K562 treated with DMSO at 1 percent for 24 hours (cell line): ENCODE measurements around the gene TAF11. TPM values are rescaled to one million over a fixed set of nuclear protein-coding genes. Genes with fewer than 3 reads are reported as not detected.

ENCODE experiments used
- total RNA-seq: library from RNA; unstranded; fragments of 300-600 nt; gene quantifications from 2 replicates; pipeline ENCODE4 v1.2.3, GENCODE V29; 2022; ENCODE audit warnings: low read depth; ENCODE audit not compliant: insufficient read depth

TAF11 gene, protein sequence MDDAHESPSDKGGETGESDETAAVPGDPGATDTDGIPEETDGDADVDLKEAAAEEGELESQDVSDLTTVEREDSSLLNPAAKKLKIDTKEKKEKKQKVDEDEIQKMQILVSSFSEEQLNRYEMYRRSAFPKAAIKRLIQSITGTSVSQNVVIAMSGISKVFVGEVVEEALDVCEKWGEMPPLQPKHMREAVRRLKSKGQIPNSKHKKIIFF
- 38.6 and 40.9 TPM in 2 replicates for total RNA-seq

GRCh38 chr6:34887753-34888513 lies at the start of gene TAF11:
Gene TAF11 (minus strand): TSS chr6:34888042. CDS start chr6:34887957, 85 bp downstream.

DNA sequence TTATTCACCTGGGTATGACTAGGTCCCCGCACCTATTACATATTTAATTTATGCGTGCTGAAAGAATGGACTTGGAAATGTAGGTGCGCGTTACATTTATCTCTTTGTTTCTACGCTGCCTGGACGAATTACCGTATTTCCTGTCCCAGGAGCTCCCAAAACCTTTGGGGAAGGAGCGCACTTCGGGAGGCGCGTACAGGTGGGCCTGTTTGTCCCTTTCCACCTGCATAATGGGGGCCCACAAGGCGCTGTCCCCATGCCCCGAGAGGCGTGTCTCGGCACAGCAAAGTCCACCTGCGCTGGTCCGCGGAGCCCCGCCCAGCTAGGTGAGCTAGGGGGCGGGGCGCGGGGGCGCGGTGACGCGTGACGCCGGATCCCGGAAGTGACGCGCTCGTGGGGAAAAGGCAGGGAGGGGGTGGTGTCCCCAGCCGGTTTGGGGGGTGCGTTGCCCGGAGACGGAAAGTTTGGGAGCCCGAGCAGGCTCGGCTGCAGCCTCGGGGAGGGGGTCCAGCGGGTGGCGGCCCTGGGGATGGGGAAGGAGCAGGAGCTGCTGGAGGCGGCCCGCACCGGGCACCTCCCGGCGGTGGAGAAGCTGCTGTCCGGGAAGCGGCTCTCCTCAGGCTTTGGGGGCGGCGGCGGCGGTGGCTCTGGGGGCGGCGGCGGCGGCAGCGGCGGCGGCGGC lies 1.2 kb upstream of the TAF11 start, which contains the start of gene ANKS1A:
ANKS1A (plus strand) TSS at position 382 of the 682 bp plus-strand sequence; CDS start at position 530, 148 bp downstream.

Other genes with a start within 250 kb of the TAF11 start
- 106 and 115 TPM in 2 replicates for gene ILRUN, start 191.3 kb downstream of the TAF11 start, total RNA-seq
- 313 and 329 TPM in 2 replicates for gene SNRPC, start 130.5 kb downstream of the TAF11 start, total RNA-seq
- 18.4 and 18.5 TPM in 2 replicates for gene BLTP3A, start 96.0 kb downstream of the TAF11 start, total RNA-seq
- 18.0 and 18.2 TPM in 2 replicates for gene ANKS1A, start 1.2 kb upstream of the TAF11 start, total RNA-seq